NCI-H2107 (cell line): Measurements from ENCODE around the gene NCOR2.

ENCODE experiments used
- DNase-seq: peaks from one replicate; lab custom pipeline; 2025; lab: John Stamatoyannopoulos, UW

The NCOR2 gene

DNA sequence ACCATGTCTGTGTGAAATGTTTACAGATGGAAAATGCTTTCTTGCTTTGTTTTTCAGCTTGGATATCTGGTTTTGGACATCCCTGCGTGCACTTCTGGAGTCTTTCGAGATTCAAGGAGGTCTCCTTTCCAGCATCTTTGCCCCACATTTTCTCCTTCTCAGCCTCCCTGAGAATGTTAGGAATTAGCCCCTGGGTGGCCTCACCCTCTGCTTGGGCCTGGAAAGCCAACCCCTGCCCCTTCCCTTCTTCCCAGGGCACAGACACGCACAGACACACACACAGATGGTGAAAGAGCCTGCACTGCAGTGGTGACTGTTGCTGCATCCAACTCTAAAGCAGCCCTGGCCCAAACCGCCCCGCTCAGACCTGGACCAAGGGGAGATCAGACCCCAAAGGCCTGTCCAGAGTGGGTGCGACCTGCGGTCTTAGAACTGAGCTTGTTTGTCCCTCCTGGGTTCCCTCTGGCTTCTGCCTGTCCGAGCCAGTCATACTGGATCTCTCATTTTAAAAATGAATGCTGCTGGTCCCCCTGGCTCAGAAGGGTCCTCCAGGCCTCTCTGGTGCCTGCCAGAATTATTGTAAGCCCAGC is 8.7 kb upstream of the NCOR2 start:
- DNase-seq = no peak

- no peak for DNase-seq
Measured at GRCh38 chr12:124573839-124574786, 6.7 kb upstream of the NCOR2 start.

DNA sequence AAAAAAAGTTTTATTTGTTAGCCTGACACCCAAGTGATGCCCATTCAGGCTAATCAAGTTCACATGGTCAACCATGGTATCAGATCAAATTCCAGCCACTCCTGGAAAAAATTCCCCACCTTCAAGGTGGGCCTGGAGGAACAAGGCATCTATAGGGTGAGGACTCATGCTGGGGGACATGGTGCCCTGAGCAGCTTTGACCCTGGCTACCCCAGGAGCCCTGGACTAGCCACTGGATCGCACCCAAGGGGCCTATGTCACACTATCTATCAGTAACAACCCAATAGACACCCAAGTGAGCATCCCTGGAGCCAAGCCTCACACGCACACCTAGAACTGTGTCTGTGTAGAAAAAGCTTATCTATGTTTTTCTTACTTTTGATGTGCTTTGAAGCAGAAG is 4.1 kb upstream of the NCOR2 start:
- DNase-seq = no peak

- DNase-seq = no peak
Measured at GRCh38 chr12:124570810-124571209, 3.4 kb upstream of the NCOR2 start.

DNA sequence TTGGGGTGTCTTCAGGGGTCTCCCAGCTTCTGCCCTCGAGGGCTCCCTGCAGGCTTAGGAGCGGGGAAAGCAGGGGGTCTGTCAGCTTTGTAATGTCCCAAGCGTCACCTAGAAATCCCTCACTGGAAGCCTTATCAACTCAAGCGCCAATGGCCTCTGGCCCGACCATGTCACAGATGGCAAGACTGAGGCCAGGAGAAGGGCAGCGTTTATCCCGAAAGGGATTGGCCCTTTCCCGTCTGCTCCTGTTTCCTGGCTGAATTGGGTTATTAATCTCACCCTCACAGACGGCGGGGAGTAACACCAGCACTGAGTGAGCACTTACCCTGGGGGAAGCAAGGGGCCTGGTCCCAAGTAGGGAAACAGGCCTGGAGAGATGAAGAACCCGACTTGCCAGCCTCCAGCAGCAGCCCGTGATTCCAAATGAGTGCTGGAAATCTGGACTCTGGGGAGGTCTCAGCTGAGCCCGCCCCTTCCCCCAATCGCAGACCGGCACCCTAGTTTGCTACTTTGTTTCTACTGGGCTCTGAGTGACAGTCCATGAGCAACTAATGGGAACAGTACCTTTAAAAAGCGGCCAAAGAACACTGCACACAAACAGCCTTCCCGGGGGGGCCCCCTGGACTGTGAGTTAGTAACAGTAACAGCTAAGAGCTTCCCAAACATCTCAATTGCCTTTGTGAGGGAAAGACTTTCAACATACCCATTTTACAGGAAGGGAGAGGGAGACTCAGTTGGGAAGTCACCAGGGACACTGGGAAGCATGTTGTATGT is 2.1 kb upstream of the NCOR2 start:
- no peak for DNase-seq

DNA sequence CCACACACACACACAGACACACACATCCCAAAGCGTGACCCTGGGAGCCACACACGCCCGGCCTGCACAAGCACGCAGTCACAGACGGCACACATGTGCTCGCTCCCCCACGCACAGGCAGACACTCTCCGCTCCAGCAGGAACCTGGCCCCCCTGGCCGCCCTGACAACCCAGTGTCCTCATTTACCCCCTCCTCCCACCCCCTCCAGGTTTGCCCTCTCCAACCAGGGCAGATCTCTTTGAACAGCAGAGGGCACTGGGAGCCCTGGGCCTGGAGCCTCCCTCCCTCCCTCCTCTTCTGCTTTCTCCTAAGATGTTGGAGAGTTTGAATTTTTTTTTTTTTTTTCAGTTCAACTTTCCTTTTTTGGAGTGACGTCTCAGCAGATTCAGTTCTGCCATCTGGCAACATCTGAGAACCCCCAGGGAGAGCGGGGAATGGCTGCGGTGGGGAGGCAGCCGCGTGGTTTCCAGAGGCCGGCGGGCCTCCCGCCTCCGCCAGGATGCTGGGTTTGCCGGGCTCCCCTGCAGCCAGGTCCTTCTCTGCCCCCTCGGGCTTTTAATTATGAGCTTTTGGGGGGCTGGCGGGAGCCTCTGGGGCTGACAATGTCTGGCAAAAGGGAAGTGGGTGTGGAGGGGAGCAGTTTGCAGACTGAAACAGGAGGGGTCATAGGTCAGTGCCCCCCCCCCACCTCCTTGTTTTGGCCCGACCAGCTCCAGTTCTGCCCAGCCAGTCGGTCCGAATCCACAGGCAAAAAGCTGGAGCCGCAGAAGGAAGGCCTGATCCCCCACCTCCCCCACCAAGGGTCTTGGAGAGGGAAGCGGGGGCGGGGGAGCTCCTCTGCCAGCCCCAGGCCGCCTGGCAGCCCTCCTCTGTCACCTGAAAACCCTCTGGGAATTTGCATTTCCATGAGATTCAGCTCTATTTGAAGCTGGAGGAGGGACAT is 1.3 kb upstream of the NCOR2 start:
- DNase-seq = peak; percentile 67

DNA sequence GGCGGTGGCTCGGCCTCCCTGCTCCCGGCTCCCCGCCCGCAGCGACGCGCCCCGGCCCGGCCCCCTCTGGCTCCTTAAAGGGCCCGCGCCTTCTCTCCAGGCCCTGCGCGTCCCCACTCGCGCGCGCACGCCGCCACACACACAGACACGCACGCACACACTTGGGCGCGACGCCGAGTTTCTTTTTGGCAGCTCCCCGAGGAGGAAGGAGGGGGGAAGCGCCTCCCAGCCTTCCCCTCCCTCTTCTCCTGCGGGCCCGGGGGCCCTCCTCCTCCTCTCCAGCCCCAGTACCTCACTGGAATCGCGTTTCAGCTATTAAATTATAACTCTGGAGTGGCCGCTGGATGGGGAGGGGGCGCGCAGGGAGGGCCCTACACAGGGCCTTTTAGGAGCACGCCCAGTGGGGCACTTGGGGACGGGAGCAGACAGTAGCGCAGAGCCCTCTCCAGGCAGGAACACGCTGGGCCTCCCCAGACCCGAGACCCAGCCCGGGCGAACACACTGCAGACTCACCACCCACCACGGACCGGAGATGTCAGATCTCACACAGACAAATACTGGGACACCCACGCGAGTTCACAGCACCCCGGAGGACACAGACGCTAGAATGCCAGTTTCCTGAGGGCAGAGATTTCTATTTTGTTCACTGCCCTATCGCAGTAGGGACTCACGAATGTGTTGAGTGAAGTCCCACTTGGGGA is 411 bp upstream of the NCOR2 start:
- peak; percentile 85 for DNase-seq

- DNase-seq = peak; percentile 57
Measured at GRCh38 chr12:124566161-124566996, 1.0 kb downstream of the NCOR2 start.

GRCh38 chr12:124565656-124566160 is 1.7 kb downstream of the NCOR2 start:
- DNase-seq = no peak

GRCh38 chr12:124564971-124565491 is 2.4 kb downstream of the NCOR2 start:
- no peak for DNase-seq

GRCh38 chr12:124564232-124564958 is 3.0 kb downstream of the NCOR2 start:
- DNase-seq = no peak

GRCh38 chr12:124563809-124564208 is 3.6 kb downstream of the NCOR2 start:
- DNase-seq = no peak

GRCh38 chr12:124563401-124563800 is 4.0 kb downstream of the NCOR2 start:
- no peak for DNase-seq

DNA sequence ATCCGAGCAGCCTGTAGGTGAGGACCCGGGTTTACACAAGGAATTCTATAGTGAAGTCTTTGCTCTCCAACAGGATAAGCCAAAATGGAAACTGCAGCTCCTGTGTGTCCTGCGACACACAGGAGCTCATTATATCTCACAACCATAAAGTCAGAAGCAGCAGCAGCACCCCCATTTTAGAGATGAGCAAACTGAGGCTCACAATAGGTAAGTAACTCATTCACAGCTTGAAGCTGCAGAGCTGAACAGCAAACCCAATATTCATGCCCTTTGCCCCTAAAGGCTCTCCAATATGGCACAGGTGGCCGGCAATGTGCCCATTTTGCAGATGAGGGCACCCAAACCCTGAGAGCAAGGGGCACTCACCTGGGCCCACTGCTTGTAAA is 4.6 kb downstream of the NCOR2 start:
- DNase-seq = no peak

DNA sequence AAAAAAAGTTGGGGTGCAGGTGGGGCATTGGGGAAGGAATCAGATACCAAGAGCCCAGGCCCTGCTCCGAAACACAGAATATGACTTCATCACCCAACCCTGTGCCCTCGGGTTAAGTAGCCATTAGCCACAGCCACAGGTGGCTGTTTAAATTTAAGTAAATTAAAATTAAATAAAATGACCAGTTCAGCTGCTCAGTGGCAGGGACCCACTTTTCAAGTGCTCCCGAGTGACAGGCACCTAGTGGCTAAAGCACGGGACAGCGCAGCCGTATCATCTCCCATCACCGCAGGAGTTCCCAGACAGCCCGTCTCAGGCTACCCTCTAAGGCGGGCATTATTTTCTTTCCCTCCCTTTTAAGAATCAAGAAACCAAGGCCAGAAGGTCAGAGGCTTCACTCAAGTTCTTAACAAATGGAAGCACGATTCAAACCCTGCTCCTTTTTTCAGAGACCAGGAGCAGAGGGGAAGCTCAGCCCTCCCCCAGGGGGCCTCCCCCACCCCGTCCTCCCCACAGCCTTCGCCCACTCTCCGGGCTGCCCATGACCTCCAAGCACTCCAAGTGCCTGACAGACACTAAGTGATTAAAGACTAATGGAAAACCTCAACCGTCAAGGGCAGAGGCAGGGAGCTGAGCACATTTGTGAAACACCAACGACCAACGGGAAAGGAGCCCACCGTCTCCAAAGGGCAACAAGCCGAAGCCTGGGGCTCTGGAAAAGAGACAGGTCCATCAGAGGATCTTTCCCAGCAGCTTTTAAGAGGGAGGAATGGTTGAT is 5.2 kb downstream of the NCOR2 start:
- no peak for DNase-seq

DNA sequence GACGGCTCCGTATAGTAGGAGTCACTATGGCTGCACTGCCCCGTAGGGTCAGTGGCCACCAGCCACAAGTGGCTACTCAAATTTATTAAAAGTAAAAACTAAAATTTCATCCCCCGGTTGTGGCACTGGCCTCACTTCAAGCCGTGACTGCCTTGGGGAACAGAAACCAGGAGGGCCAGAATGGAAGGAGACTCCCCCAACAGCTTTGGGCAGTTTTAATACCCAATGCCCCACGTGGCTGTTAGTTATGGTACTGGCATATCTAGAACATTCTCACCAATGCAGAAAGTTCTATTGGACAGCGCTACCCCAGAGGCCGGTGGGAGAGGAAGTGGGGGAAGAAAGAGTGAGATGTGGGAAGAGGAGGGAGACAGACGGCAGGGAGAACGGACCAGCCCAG is 6.2 kb downstream of the NCOR2 start:
- DNase-seq = no peak

- no peak for DNase-seq
Measured at GRCh38 chr12:124560146-124560890, 7.1 kb downstream of the NCOR2 start.
